ENCODE measurements around the gene POMT1. TPM values are rescaled to one million over a fixed set of nuclear protein-coding genes. Genes with fewer than 3 reads are reported as not detected.

POMT1 gene
- total RNA-seq, 4 donors from 2014 or later, result 33.3 to 45.9 (median 38.0) TPM

DNA sequence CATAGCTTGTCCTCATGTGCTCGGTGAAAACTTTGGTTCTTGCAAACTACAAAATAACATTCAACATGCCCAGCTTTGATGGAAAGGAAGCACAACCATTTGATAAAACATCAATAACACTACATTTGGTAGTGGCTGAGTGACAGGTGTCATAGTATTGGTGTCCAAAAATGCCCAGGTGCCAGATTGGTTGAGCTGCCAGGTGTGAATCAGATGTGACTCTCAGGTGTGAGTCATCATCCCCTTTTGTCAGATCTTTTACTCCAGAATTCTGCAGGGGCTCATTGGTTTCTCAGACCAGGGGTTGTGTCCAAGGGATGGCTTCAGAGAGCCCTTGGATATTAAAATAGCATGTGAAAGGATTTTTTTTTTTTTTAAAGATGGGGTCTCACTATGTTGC, 22.5 kb upstream of the POMT1 start:
- Histone ChIP-seq H3K4me3 (no peak overlapping the region), H3K27ac (no peak overlapping the region), H3K9me3 (no peaks in the 10 kb centered on the region), H3K36me3 (peaks cover 14 to 99% (median 60%) of the 10 kb centered on the region in 3 donors), H3K27me3 (no peaks in the 10 kb centered on the region), H3K4me1 (no peaks in the 10 kb centered on the region)
- WGBS, 2 donors, result 76 to 86% methylated on average over 1 of the region's 1 CpG
- no peak for TF ChIP-seq EP300 (IDR thresholded peaks at IDR 0.05)
- TF ChIP-seq POLR2A (IDR thresholded peaks at IDR 0.05), result no peak
- TF ChIP-seq, protein P1, sequence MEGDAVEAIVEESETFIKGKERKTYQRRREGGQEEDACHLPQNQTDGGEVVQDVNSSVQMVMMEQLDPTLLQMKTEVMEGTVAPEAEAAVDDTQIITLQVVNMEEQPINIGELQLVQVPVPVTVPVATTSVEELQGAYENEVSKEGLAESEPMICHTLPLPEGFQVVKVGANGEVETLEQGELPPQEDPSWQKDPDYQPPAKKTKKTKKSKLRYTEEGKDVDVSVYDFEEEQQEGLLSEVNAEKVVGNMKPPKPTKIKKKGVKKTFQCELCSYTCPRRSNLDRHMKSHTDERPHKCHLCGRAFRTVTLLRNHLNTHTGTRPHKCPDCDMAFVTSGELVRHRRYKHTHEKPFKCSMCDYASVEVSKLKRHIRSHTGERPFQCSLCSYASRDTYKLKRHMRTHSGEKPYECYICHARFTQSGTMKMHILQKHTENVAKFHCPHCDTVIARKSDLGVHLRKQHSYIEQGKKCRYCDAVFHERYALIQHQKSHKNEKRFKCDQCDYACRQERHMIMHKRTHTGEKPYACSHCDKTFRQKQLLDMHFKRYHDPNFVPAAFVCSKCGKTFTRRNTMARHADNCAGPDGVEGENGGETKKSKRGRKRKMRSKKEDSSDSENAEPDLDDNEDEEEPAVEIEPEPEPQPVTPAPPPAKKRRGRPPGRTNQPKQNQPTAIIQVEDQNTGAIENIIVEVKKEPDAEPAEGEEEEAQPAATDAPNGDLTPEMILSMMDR (IDR thresholded peaks at IDR 0.05), result no peak
- DNase-seq (ENCODE audit: low spot score in 2 of 2), result no peak

DNA sequence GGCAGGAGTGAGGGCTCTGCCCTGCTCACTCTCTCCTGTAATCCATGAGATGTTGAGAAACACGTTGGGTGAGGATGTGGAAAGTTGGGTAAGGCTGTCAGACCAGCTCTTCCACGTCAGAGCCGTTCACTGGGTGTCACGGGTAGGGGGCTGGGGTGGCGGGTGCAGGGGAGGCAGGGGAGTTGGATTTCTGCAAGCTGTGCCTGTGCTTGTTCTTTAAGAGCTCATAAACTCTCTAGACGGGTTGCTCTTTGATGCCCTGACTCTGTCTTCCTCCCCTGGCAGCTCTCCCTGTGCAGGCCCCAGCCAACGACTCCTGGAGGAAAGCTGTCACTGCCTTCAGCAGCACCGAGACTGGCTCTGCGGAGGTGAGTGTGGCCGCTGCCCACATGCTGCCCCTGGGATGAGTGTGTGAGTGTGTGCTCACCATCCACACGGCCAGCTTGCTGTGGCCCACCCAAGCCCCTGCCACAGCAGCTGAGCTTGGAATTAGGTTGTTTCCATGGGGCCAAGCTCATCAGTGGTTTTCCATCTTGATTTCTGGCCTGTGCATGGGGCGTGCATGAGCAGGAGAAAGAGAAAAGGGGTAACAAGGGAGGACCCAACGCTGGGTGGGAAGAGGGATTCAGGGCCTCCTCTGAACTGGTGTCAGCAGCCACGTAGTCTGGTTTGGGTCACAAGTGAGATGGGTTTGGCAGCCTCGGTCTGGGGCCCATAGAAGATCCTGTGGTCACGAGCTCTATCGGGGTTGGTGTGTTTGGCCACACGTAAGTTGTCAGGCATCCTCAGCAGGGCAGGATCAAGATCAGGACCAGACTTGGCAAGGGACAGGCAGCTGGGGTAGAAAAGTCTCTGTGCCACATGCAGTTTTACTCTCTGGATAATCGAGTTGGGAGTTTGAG, 21.0 kb upstream of the POMT1 start:
- Histone ChIP-seq H3K4me1 (no peaks in the 10 kb centered on the region), H3K9me3 (no peaks in the 10 kb centered on the region), H3K27ac (no peak overlapping the region), H3K4me3 (no peak overlapping the region), H3K36me3 (peaks cover 11 to 99% (median 60%) of the 10 kb centered on the region in 3 donors), H3K27me3 (no peaks in the 10 kb centered on the region)
- WGBS, 2 donors, result 82 to 84% methylated on average over 19 of the region's 19 CpGs
- DNase-seq (ENCODE audit: low spot score in 2 of 2), result no peak
- TF ChIP-seq EP300 (IDR thresholded peaks at IDR 0.05), result no peak
- TF ChIP-seq, protein P1 (IDR thresholded peaks at IDR 0.05), result no peak
- TF ChIP-seq POLR2A (IDR thresholded peaks at IDR 0.05), result no peak

DNA sequence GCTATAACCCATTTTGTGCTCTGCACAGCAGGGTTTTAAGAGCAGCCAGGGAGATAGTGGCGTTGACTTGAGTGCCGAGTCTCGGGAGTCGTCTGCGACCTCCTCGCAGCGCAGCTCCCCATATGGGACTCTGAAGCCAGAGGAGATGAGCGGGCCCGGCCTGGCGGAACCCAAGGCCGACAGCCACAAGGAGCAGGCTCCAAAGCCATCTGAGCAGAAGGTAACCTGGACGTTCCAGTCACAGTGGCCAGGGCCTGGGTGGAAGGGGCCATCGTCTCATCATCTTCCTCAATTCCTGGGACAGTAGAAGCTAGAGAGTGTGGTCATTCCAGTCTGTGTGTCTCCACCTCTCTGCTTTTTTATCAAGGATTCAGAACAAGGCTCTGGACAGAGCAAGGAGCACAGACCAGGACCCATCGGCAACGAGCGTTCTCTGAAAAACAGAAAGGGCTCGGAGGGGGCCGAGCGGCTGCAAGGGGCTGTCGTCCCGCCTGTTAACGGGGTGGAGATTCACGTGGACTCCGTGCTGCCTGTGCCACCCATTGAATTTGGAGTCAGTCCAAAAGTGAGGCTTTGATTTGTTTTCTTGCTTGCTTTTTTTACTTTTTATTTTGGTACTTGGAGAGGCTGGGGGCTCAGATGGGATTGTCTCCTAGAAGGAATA, 20.2 kb upstream of the POMT1 start:
- H3K4me1 ChIP-seq, result no peaks in the 10 kb centered on the region
- H3K27me3 ChIP-seq, result no peaks in the 10 kb centered on the region
- no peak for DNase-seq (ENCODE audit: low spot score in 2 of 2)
- TF ChIP-seq POLR2A (IDR thresholded peaks at IDR 0.05) (no peak), EP300 (IDR thresholded peaks at IDR 0.05) (no peak)
- TF ChIP-seq, protein P1 (IDR thresholded peaks at IDR 0.05), result no peak
- peaks cover 11 to 99% (median 62%) of the 10 kb centered on the region in 3 donors for H3K36me3 ChIP-seq
- WGBS, 2 donors, result 85 to 89% methylated on average over 24 of the region's 24 CpGs
- H3K4me3 ChIP-seq, result no peak overlapping the region
- no peaks in the 10 kb centered on the region for H3K9me3 ChIP-seq
- no peak overlapping the region for H3K27ac ChIP-seq

DNA sequence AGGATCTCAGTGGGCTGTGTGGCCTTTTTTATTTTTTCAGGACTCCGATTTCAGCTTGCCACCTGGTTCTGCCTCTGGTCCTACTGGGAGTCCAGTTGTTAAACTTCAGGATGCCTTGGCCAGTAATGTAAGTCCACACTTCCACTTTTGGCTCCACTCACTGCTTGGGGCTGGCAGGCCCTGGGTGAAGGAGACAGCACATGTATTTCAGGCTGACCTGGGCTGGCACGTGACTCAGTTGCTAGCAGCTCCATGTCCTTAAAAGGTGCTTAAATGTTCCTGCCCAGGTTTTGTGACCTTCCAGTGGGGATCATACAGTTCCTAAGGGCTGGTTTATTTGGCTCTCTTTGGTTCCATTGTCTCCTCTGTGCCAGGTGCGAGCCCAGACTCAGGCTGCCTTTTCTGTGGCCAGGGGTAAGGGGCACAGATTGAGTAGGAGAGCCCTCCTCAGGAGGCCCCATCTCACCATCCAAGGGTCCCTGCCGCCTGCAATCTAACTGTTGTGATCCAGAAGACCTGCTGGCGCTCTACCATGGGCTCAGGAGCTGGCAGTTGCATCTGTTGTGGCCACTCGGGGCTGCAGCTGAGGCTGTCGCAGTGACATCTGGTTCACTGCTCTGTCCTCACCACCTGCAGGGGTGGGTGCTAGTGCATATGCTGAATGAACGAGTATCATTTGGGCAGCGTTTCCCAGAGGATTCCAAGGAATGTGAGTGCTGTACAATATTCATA, 19.2 kb upstream of the POMT1 start:
- H3K4me1 ChIP-seq, result no peaks in the 10 kb centered on the region
- H3K4me3 ChIP-seq, result no peak overlapping the region
- DNase-seq (ENCODE audit: low spot score in 2 of 2), result no peak
- peaks cover 11 to 99% (median 68%) of the 10 kb centered on the region in 3 donors for H3K36me3 ChIP-seq
- TF ChIP-seq EP300 (IDR thresholded peaks at IDR 0.05) (no peak), POLR2A (IDR thresholded peaks at IDR 0.05) (no peak)
- TF ChIP-seq, protein P1 (IDR thresholded peaks at IDR 0.05), result no peak
- no peaks in the 10 kb centered on the region for H3K27me3 ChIP-seq
- WGBS, 2 donors, result 77 to 79% methylated on average over 9 of the region's 9 CpGs
- H3K9me3 ChIP-seq, result no peaks in the 10 kb centered on the region
- H3K27ac ChIP-seq, result no peak overlapping the region
